ENCODE results near the gene SLC6A3.

Gene SLC6A3

GRCh38 chr5:1343931-1344901 lies 101.0 kb downstream of the SLC6A3 start:
- TF ChIP-seq FOXP2 (optimal IDR thresholded peaks at IDR 0.05; ENCODE audit: borderline replicate concordance, extremely low read depth, extremely low read length, insufficient read depth): no peak
- no peak for TF ChIP-seq REST (IDR thresholded peaks at IDR 0.05; ENCODE audit: insufficient read depth in 1 of 2, low read depth in 2 of 2, low read length in 2 of 2)
- no peak for TF ChIP-seq POLR2AphosphoS5 (IDR thresholded peaks at IDR 0.05; ENCODE audit: low read depth, low read length)
- no peak for TF ChIP-seq SIN3A (IDR thresholded peaks at IDR 0.05; ENCODE audit: borderline replicate concordance, insufficient read depth, low read length)
- no peak for TF ChIP-seq TAF1 (IDR thresholded peaks at IDR 0.05; ENCODE audit: borderline replicate concordance, insufficient read depth, low read length)

- TF ChIP-seq REST (IDR thresholded peaks at IDR 0.05; ENCODE audit: insufficient read depth in 1 of 2, low read depth in 2 of 2, low read length in 2 of 2): no peak
- no peak for TF ChIP-seq FOXP2 (optimal IDR thresholded peaks at IDR 0.05; ENCODE audit: borderline replicate concordance, extremely low read depth, extremely low read length, insufficient read depth)
- TF ChIP-seq TAF1 (IDR thresholded peaks at IDR 0.05; ENCODE audit: borderline replicate concordance, insufficient read depth, low read length): no peak
Observed at GRCh38 chr5:1343315-1343751, 101.9 kb downstream of the SLC6A3 start.
